Karpas-422 (cell line): Measurements from ENCODE around the gene GAB2. TPM values are rescaled to one million over a fixed set of nuclear protein-coding genes. Genes with fewer than 3 reads are reported as not detected.

Source experiments
- DNase-seq: peaks from one replicate; pipeline ENCODE4 v3.0.0-alpha.2; 2015
- H2AFZ ChIP-seq: fragments of 200-600 bp; sonication (generic); 2 replicates; pipeline ENCODE4 v1.6.1; 2014; ENCODE audit warnings: antibody characterized with exemption, low read length, mixed read lengths
- H3K27ac ChIP-seq: fragments of 200-600 bp; sonication (generic); 2 replicates; pipeline ENCODE4 v1.5.1; 2014; ENCODE audit warnings: mild to moderate bottlenecking, low read length, moderate library complexity
- H3K27me3 ChIP-seq: fragments of 200-600 bp; sonication (generic); 2 replicates; pipeline ENCODE4 v1.6.1; 2014; ENCODE audit warnings: low read length, mixed read lengths
- H3K36me3 ChIP-seq: fragments of 200-600 bp; sonication (generic); 2 replicates; pipeline ENCODE4 v1.6.1; 2014; ENCODE audit warnings: low read length, mixed read lengths; ENCODE audit not compliant: insufficient read depth
- H3K4me1 ChIP-seq: fragments of 200-600 bp; sonication (generic); 2 replicates; pipeline ENCODE4 v1.6.1; 2014; ENCODE audit warnings: mild to moderate bottlenecking, low read length, mixed read lengths
- H3K4me2 ChIP-seq: fragments of 200-600 bp; sonication (generic); 2 replicates; pipeline ENCODE4 v1.6.1; 2014; ENCODE audit warnings: low read length, low read depth, mild to moderate bottlenecking; ENCODE audit not compliant: poor library complexity, severe bottlenecking
- H3K4me3 ChIP-seq: fragments of 200-600 bp; sonication (generic); 2 replicates; pipeline ENCODE4 v1.5.1; 2014; ENCODE audit warnings: mild to moderate bottlenecking, antibody characterized with exemption, low read length, mixed read lengths
- H3K79me2 ChIP-seq: fragments of 200-600 bp; sonication (generic); 2 replicates; pipeline ENCODE4 v1.6.1; 2014; ENCODE audit warnings: mild to moderate bottlenecking, low read length, mixed read lengths
- H3K9ac ChIP-seq: fragments of 200-600 bp; sonication (generic); 2 replicates; pipeline ENCODE4 v1.6.0; 2014; ENCODE audit warnings: low read length
- H3K9me2 ChIP-seq: fragments of 200-600 bp; sonication (generic), shearing (Covaris generic); replicated peaks from 2 replicates; pipeline ENCODE4 v1.6.0; 2014; ENCODE audit warnings: mild to moderate bottlenecking, low read length, moderate library complexity; ENCODE audit not compliant: insufficient read depth
- H3K9me3 ChIP-seq: fragments of 300-700, 200-600 bp; sonication (generic); 2 replicates; pipeline ENCODE4 v1.6.1; 2014; ENCODE audit warnings: low read length, mixed read lengths
- H4K20me1 ChIP-seq: fragments of 200-600 bp; sonication (generic); 2 replicates; pipeline ENCODE4 v1.6.1; 2014; ENCODE audit warnings: mild to moderate bottlenecking, antibody characterized with exemption, low read length, low read depth; ENCODE audit not compliant: insufficient read depth
- total RNA-seq: library from RNA; depleted of rRNA; stranded (reverse); fragments of >200 nt; shearing (Covaris generic); gene quantifications from 2 replicates; pipeline ENCODE4 v1.2.3, GENCODE V29; 2014; ENCODE audit warnings: low replicate concordance

GAB2 gene
- total RNA-seq, 1 experiment from 2014 or later: 2.7 TPM

- no peak overlapping the region for H3K9ac ChIP-seq
Measured at GRCh38 chr11:78339945-78340344, 77.7 kb downstream of the GAB2 start.

GRCh38 chr11:78339483-78339882 is 78.1 kb downstream of the GAB2 start:
- H3K27ac ChIP-seq: no peak overlapping the region
- H3K27me3 ChIP-seq: no peaks in the 10 kb centered on the region
- no peaks in the 10 kb centered on the region for H4K20me1 ChIP-seq
- H3K9me3 ChIP-seq: no peaks in the 10 kb centered on the region
- H2AFZ ChIP-seq: no peak overlapping the region
- no peak overlapping the region for H3K9ac ChIP-seq
- no peak for DNase-seq
- no peak overlapping the region for H3K4me2 ChIP-seq
- H3K4me1 ChIP-seq: no peaks in the 10 kb centered on the region
- H3K4me3 ChIP-seq: no peak overlapping the region
- no peaks in the 10 kb centered on the region for H3K79me2 ChIP-seq
- no peaks in the 10 kb centered on the region for H3K36me3 ChIP-seq
- no peaks in the 10 kb centered on the region for H3K9me2 ChIP-seq

More at GRCh38 chr11:78339945-78340344, 77.7 kb downstream of the GAB2 start:
- no peaks in the 10 kb centered on the region for H3K36me3 ChIP-seq
- H4K20me1 ChIP-seq: no peaks in the 10 kb centered on the region
- no peaks in the 10 kb centered on the region for H3K4me1 ChIP-seq
- H3K9me2 ChIP-seq: no peaks in the 10 kb centered on the region
- no peak for DNase-seq
- no peaks in the 10 kb centered on the region for H3K79me2 ChIP-seq
- no peaks in the 10 kb centered on the region for H3K27me3 ChIP-seq
- H3K27ac ChIP-seq: no peak overlapping the region
- no peak overlapping the region for H3K4me2 ChIP-seq
- no peaks in the 10 kb centered on the region for H3K9me3 ChIP-seq
- no peak overlapping the region for H2AFZ ChIP-seq
- H3K4me3 ChIP-seq: no peak overlapping the region

GRCh38 chr11:78338702-78339101 is 78.9 kb downstream of the GAB2 start:
- Histone ChIP-seq H3K4me3 (no peak overlapping the region), H3K9me3 (no peaks in the 10 kb centered on the region)

GRCh38 chr11:78338138-78338537 is 79.5 kb downstream of the GAB2 start:
- H3K9me2 ChIP-seq: no peaks in the 10 kb centered on the region
- no peaks in the 10 kb centered on the region for H3K27me3 ChIP-seq
- no peaks in the 10 kb centered on the region for H3K36me3 ChIP-seq
- H3K4me1 ChIP-seq: no peaks in the 10 kb centered on the region
- H3K9ac ChIP-seq: no peak overlapping the region
- H4K20me1 ChIP-seq: no peaks in the 10 kb centered on the region
- no peak overlapping the region for H3K4me2 ChIP-seq
- H2AFZ ChIP-seq: no peak overlapping the region
- no peaks in the 10 kb centered on the region for H3K79me2 ChIP-seq
- no peaks in the 10 kb centered on the region for H3K9me3 ChIP-seq
- no peak overlapping the region for H3K27ac ChIP-seq
- H3K4me3 ChIP-seq: no peak overlapping the region
- DNase-seq: no peak

More at GRCh38 chr11:78338702-78339101, 78.9 kb downstream of the GAB2 start:
- Histone ChIP-seq H3K9ac (no peak overlapping the region), H4K20me1 (no peaks in the 10 kb centered on the region), H3K27ac (no peak overlapping the region), H3K36me3 (no peaks in the 10 kb centered on the region), H3K79me2 (no peaks in the 10 kb centered on the region), H2AFZ (no peak overlapping the region), H3K4me2 (no peak overlapping the region), H3K27me3 (no peaks in the 10 kb centered on the region), H3K9me2 (no peaks in the 10 kb centered on the region), H3K4me1 (no peaks in the 10 kb centered on the region)
- no peak for DNase-seq

- Histone ChIP-seq H3K4me1 (no peaks in the 10 kb centered on the region), H4K20me1 (no peaks in the 10 kb centered on the region), H3K79me2 (no peaks in the 10 kb centered on the region), H3K4me3 (no peak overlapping the region), H3K9ac (no peak overlapping the region), H2AFZ (no peak overlapping the region), H3K9me2 (no peaks in the 10 kb centered on the region), H3K27me3 (no peaks in the 10 kb centered on the region), H3K36me3 (no peaks in the 10 kb centered on the region), H3K4me2 (no peak overlapping the region), H3K27ac (no peak overlapping the region), H3K9me3 (no peaks in the 10 kb centered on the region)
- DNase-seq: no peak
Measured at GRCh38 chr11:78337554-78337924, 80.1 kb downstream of the GAB2 start.

- Histone ChIP-seq H3K4me1 (no peaks in the 10 kb centered on the region), H3K9me3 (no peaks in the 10 kb centered on the region), H3K9ac (no peak overlapping the region), H3K4me2 (no peak overlapping the region), H3K27me3 (no peaks in the 10 kb centered on the region), H3K27ac (no peak overlapping the region), H3K79me2 (no peaks in the 10 kb centered on the region), H3K4me3 (no peak overlapping the region), H3K9me2 (no peaks in the 10 kb centered on the region), H2AFZ (no peak overlapping the region), H3K36me3 (no peaks in the 10 kb centered on the region), H4K20me1 (no peaks in the 10 kb centered on the region)
- DNase-seq: no peak
Measured at GRCh38 chr11:78336877-78337553, 80.6 kb downstream of the GAB2 start.

GRCh38 chr11:78334109-78334508 is 83.5 kb downstream of the GAB2 start:
- Histone ChIP-seq H3K4me1 (no peaks in the 10 kb centered on the region), H3K27ac (no peak overlapping the region), H3K4me2 (no peak overlapping the region), H3K27me3 (no peaks in the 10 kb centered on the region), H2AFZ (no peak overlapping the region), H3K9me2 (no peaks in the 10 kb centered on the region), H3K79me2 (no peaks in the 10 kb centered on the region), H3K9ac (no peak overlapping the region), H3K4me3 (no peak overlapping the region), H3K36me3 (no peaks in the 10 kb centered on the region), H4K20me1 (no peaks in the 10 kb centered on the region), H3K9me3 (no peaks in the 10 kb centered on the region)
- no peak for DNase-seq

- Histone ChIP-seq H3K27me3 (no peaks in the 10 kb centered on the region), H3K9ac (no peak overlapping the region), H2AFZ (no peak overlapping the region), H3K27ac (no peak overlapping the region), H4K20me1 (no peaks in the 10 kb centered on the region), H3K79me2 (no peaks in the 10 kb centered on the region), H3K36me3 (no peaks in the 10 kb centered on the region), H3K4me3 (no peak overlapping the region), H3K9me2 (no peaks in the 10 kb centered on the region), H3K4me1 (no peaks in the 10 kb centered on the region), H3K9me3 (no peaks in the 10 kb centered on the region), H3K4me2 (no peak overlapping the region)
- DNase-seq: no peak
Measured at GRCh38 chr11:78332872-78333271, 84.7 kb downstream of the GAB2 start.
